Stomach (tissue), 19 donors: Measurements from ENCODE around the gene MMRN1. TPM values are rescaled to one million over a fixed set of nuclear protein-coding genes. Genes with fewer than 3 reads are reported as not detected.

Experiments used
- DNase-seq, 2 donors: peaks; one replicate each; pipeline versions ENCODE4 v3.0.0 to v3.0.0-alpha.2; 2013 to 2019
- H3K27ac ChIP-seq, 5 donors: fragments of 200-600 bp in 4 of 5; sonication (generic) in 4 of 5; one replicate each; pipeline ENCODE4 v1.5.1; 2013 to 2019; ENCODE audit warnings: mild to moderate bottlenecking in 1 of 5, moderate library complexity in 1 of 5
- H3K27me3 ChIP-seq, 3 donors: fragments of 200-600 bp; sonication (generic); one replicate each; pipeline ENCODE4 v1.5.1; 2017 to 2019; ENCODE audit warnings: mixed run types in 1 of 3
- H3K36me3 ChIP-seq, 4 donors: fragments of 200-600 bp; sonication (generic); 1 replicate in 3 of 4; 2 replicates in 1 of 4; pipeline ENCODE4 v1.5.1; 2016 to 2019
- H3K4me1 ChIP-seq, 4 donors: fragments of 200-600 bp; sonication (generic); one replicate each; pipeline ENCODE4 v1.5.1; 2016 to 2019
- H3K4me3 ChIP-seq, 4 donors: fragments of 200-600 bp; sonication (generic) in 3 of 4; one replicate each; pipeline ENCODE4 v1.5.1; 2016 to 2019; ENCODE audit warnings: mild to moderate bottlenecking in 1 of 4
- H3K9me3 ChIP-seq, 4 donors: fragments of 200-600 bp; sonication (generic); one replicate each; pipeline ENCODE4 v1.5.1; 2016 to 2019
- EP300 ChIP-seq: sonication (generic); formaldehyde crosslinking; IDR thresholded peaks from one replicate; pipeline ENCODE4 v1.6.1; 2017; ENCODE audit warnings: antibody characterized with exemption
- POLR2A ChIP-seq, 4 donors: fragments of 450-650 bp; IDR thresholded peaks; one replicate each; pipeline ENCODE4 v1.6.1; 2016; ENCODE audit warnings: antibody characterized with exemption in 4 of 4, control low read depth in 2 of 4, mild to moderate bottlenecking in 1 of 4, moderate library complexity in 1 of 4
- POLR2AphosphoS5 ChIP-seq, 3 donors: sonication (generic); formaldehyde crosslinking; IDR thresholded peaks; one replicate each; pipeline ENCODE4 v1.6.1; 2016; ENCODE audit warnings: antibody characterized with exemption in 3 of 3
- WGBS, 5 donors: extraction: QIAGEN DNeasy Blood & Tissue Kit in 3 of 5; methylation state at CpG; one replicate each; pipeline versions ENCODE4 v1.1.5 to v1.1.7; 2013 to 2018; 5-methylcytosine and 5-hydroxymethylcytosine counted together
- intact Hi-C: fragments of 100-400 bp; cut with DNase I; formaldehyde crosslinking; loops from one replicate; pipeline ENCODE4 v1.15.1; 2023; ENCODE audit warnings: low total_unique reads
- long read RNA-seq, 10 donors: transcript quantifications; one replicate each; lab custom pipeline, GENCODE V29; 2026
- polyA plus RNA-seq, 3 donors: library from polyadenylated mRNA; stranded (reverse); fragments of 200-250 nt; gene quantifications; one replicate each; pipeline ENCODE4 v1.2.3, GENCODE V29; 2013
- total RNA-seq, 5 donors: library from RNA; depleted of rRNA; stranded (reverse); fragments of >200 nt; gene quantifications; one replicate each; pipeline versions ENCODE4 v1.1.0 to v1.2.3, GENCODE V29; 2014 to 2016
- TF ChIP-seq, protein P1 (sequence below), 7 experiments: fragments of 450-650 bp in 4 of 7; fragments of 200-600 bp in 3 of 7; sonication (generic) in 3 of 7; IDR thresholded peaks; one replicate each; pipeline ENCODE4 v1.5.1; 2016 to 2019; ENCODE audit warnings: antibody characterized with exemption in 7 of 7, control low read depth in 2 of 7, mild to moderate bottlenecking in 1 of 7
- donor health status: healthy with polysubstance abuse.
- donor health status: Bipolar disorder and iron deficiency.
- donor health status: healthy.

The MMRN1 gene, protein sequence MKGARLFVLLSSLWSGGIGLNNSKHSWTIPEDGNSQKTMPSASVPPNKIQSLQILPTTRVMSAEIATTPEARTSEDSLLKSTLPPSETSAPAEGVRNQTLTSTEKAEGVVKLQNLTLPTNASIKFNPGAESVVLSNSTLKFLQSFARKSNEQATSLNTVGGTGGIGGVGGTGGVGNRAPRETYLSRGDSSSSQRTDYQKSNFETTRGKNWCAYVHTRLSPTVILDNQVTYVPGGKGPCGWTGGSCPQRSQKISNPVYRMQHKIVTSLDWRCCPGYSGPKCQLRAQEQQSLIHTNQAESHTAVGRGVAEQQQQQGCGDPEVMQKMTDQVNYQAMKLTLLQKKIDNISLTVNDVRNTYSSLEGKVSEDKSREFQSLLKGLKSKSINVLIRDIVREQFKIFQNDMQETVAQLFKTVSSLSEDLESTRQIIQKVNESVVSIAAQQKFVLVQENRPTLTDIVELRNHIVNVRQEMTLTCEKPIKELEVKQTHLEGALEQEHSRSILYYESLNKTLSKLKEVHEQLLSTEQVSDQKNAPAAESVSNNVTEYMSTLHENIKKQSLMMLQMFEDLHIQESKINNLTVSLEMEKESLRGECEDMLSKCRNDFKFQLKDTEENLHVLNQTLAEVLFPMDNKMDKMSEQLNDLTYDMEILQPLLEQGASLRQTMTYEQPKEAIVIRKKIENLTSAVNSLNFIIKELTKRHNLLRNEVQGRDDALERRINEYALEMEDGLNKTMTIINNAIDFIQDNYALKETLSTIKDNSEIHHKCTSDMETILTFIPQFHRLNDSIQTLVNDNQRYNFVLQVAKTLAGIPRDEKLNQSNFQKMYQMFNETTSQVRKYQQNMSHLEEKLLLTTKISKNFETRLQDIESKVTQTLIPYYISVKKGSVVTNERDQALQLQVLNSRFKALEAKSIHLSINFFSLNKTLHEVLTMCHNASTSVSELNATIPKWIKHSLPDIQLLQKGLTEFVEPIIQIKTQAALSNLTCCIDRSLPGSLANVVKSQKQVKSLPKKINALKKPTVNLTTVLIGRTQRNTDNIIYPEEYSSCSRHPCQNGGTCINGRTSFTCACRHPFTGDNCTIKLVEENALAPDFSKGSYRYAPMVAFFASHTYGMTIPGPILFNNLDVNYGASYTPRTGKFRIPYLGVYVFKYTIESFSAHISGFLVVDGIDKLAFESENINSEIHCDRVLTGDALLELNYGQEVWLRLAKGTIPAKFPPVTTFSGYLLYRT
- total RNA-seq (10 to 100 TPM in 3 of 5 donors, 1 to 10 TPM in 1, under 1 TPM in 1; 0.58 to 73.8 (median 10.1) TPM), polyA plus RNA-seq (1 to 10 TPM in 2 of 3 donors, under 1 TPM in 1; 0.93 to 3.8 (median 3.7) TPM)
- long read RNA-seq, donor 1: 0 reads
- long read RNA-seq, donor 2: 0 reads
- long read RNA-seq, donor 3: 0 reads
- long read RNA-seq, donor 4: 0 reads
- long read RNA-seq, donor 5, full-length matches to known transcripts: 4 of 18 reads
- long read RNA-seq, donor 5, partial matches to known transcripts: 14 of 18 reads
- long read RNA-seq, donor 5, other reads (novel, unspliced or antisense): 0 of 18 reads
- long read RNA-seq, donor 6, full-length matches to known transcripts: 2 of 21 reads
- long read RNA-seq, donor 6, partial matches to known transcripts: 19 of 21 reads
- long read RNA-seq, donor 6, other reads (novel, unspliced or antisense): 0 of 21 reads
- long read RNA-seq, donor 7, partial matches to known transcripts: 0 of 1 reads
- long read RNA-seq, donor 7, other reads (novel, unspliced or antisense): 0 of 1 reads
- long read RNA-seq, donor 8, partial matches to known transcripts: 6 of 6 reads
- long read RNA-seq, donor 8, other reads (novel, unspliced or antisense): 0 of 6 reads
- long read RNA-seq, donor 9, full-length matches to known transcripts: 1 of 1 reads
- long read RNA-seq, donor 9, partial matches to known transcripts: 0 of 1 reads
- long read RNA-seq, donor 9, other reads (novel, unspliced or antisense): 0 of 1 reads
- long read RNA-seq, donor 10: 0 reads

- Histone ChIP-seq H3K27ac (peak within 1 kb of the TSS in 1 of 5 donors; percentile 23), H3K4me3 (peak within 1 kb of the TSS in 1 of 4 donors; percentile 18), H3K9me3 (no peaks in the 10 kb centered on the region), H3K4me1 (peaks cover 0 to 33% (median 13%) of the 10 kb centered on the region in 4 donors), H3K36me3 (no peaks in the 10 kb centered on the region), H3K27me3 (no peaks in the 10 kb centered on the region)
- DNase-seq: peak in 1 of 2 donors; percentile 46
- 64 to 83% (median 65%) methylated on average over 11 of the region's 11 CpGs for WGBS, 5 donors
- intact Hi-C loops: no loop called here
- TF ChIP-seq, protein P1, sequence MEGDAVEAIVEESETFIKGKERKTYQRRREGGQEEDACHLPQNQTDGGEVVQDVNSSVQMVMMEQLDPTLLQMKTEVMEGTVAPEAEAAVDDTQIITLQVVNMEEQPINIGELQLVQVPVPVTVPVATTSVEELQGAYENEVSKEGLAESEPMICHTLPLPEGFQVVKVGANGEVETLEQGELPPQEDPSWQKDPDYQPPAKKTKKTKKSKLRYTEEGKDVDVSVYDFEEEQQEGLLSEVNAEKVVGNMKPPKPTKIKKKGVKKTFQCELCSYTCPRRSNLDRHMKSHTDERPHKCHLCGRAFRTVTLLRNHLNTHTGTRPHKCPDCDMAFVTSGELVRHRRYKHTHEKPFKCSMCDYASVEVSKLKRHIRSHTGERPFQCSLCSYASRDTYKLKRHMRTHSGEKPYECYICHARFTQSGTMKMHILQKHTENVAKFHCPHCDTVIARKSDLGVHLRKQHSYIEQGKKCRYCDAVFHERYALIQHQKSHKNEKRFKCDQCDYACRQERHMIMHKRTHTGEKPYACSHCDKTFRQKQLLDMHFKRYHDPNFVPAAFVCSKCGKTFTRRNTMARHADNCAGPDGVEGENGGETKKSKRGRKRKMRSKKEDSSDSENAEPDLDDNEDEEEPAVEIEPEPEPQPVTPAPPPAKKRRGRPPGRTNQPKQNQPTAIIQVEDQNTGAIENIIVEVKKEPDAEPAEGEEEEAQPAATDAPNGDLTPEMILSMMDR (IDR thresholded peaks at IDR 0.05): no peak
- TF ChIP-seq EP300: no peak
Measured at GRCh38 chr4:89894649-89895550, at the start of gene MMRN1. Gene MMRN1, plus strand, starts transcription at chr4:89894854. Its CDS starts 118 bp downstream, at chr4:89894972.

DNA sequence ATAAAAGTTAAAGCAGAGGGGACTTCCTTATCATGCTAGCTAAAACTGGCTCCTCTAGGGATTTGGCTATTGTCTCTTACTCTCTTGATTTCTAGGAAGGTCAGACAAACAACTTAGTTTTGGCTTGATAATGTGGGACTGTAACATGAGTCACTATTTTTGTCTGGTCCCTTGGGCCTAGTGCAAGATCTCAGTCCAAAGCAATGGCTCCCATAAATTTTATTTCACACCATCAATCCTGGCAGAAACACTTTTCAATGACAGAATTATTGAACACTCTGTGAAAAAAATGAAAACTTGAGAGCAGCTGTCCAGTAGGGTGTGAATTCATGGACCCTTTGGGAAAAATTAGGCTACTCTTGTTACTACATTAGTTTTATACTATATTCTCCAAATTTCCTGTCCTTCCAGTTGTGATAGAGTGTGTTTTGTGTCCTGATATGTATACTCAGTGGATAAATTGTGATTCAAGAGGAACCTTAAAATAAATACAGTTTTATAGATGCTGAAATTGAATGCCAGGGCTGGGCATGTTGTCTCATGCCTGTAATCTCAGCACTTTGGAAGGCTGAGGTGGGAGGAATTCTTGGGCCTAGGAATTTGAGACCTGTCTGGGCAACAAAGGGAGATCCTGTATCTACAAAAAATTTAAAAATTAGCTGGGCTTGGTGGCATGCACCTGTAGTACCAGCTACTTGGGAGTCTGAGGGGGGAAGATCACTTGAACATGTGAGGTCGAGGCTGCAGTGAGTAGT lies 46.9 kb upstream of the MMRN1 start:
- Histone ChIP-seq H3K27me3 (no peaks in the 10 kb centered on the region), H3K9me3 (peaks cover 0 to 19% (median 5%) of the 10 kb centered on the region in 4 donors), H3K4me1 (no peaks in the 10 kb centered on the region), H3K36me3 (no peaks in the 10 kb centered on the region), H3K27ac (no peak overlapping the region), H3K4me3 (no peak overlapping the region)
- DNase-seq: no peak
- TF ChIP-seq POLR2A (IDR thresholded peaks at IDR 0.05): no peak
- no peak for TF ChIP-seq EP300
- TF ChIP-seq POLR2AphosphoS5 (IDR thresholded peaks at IDR 0.05): no peak
- TF ChIP-seq, protein P1 (IDR thresholded peaks at IDR 0.05): no peak
- WGBS, 5 donors: 89 to 96% (median 93%) methylated on average over 1 of the region's 1 CpG
- intact Hi-C loops: no loop called here

DNA sequence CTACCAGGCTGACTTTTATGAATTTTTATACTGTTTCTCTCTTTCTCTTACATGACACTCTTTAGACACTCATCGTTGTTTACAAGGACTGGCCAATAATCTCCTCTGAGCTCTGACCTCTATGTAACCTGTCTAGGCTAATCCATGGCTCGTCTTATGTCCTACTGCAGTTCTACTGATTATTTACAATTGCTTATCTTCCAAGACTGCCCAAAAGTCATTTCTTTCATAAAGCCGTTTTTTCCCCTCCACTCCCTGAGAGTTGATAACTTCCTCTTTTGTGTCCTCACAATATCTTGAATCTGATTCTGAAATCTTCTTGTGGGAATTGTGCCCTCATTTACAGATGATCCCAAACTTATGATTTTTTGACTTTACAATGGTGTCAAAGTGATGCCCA lies 39.4 kb upstream of the MMRN1 start:
- H3K27me3 ChIP-seq: no peaks in the 10 kb centered on the region
- no peaks in the 10 kb centered on the region for H3K4me1 ChIP-seq
- H3K9me3 ChIP-seq: peaks cover 0 to 10% (median 2%) of the 10 kb centered on the region in 4 donors
- H3K4me3 ChIP-seq: no peak overlapping the region
- no peaks in the 10 kb centered on the region for H3K36me3 ChIP-seq
- intact Hi-C loops: no loop called here
- H3K27ac ChIP-seq: no peak overlapping the region
- TF ChIP-seq EP300 (no peak), POLR2A (IDR thresholded peaks at IDR 0.05) (no peak), POLR2AphosphoS5 (IDR thresholded peaks at IDR 0.05) (no peak)
- TF ChIP-seq, protein P1 (IDR thresholded peaks at IDR 0.05): no peak
- WGBS, 5 donors: 47 to 63% (median 51%) methylated on average over 3 of the region's 3 CpGs
- DNase-seq: no peak
